ENCODE data around the gene EFCAB8.

EFCAB8 gene

GRCh38 chr20:32999603-33000250, 141.0 kb downstream of the EFCAB8 start:
- Histone ChIP-seq H3K36me3 (ENCODE audit: insufficient read depth, low read depth, low read length) (no peaks in the 10 kb centered on the region), H3K4me3 (ENCODE audit: low read length) (no peak overlapping the region), H3K27me3 (ENCODE audit: insufficient read depth, low read length) (no peaks in the 10 kb centered on the region), H3K9me3 (ENCODE audit: insufficient read depth, low read depth, low read length) (no peaks in the 10 kb centered on the region; the same call in 1 of the 2 replicates), H3K27ac (ENCODE audit: low read length) (no peak overlapping the region), H3K9ac (ENCODE audit: low read depth, low read length) (no peak overlapping the region), H3K4me1 (ENCODE audit: insufficient read depth, low read length) (no peaks in the 10 kb centered on the region)

GRCh38 chr20:33000802-33001466, 142.2 kb downstream of the EFCAB8 start:
- Histone ChIP-seq H3K9me3 (ENCODE audit: insufficient read depth, low read depth, low read length) (no peaks in the 10 kb centered on the region; the same call in none of the 2 replicates), H3K9ac (ENCODE audit: low read depth, low read length) (no peak overlapping the region)

GRCh38 chr20:33002087-33002808, 143.5 kb downstream of the EFCAB8 start:
- Histone ChIP-seq H3K4me3 (ENCODE audit: low read length) (no peak overlapping the region), H3K9ac (ENCODE audit: low read depth, low read length) (no peak overlapping the region), H3K36me3 (ENCODE audit: insufficient read depth, low read depth, low read length) (no peaks in the 10 kb centered on the region), H3K27me3 (ENCODE audit: insufficient read depth, low read length) (no peaks in the 10 kb centered on the region), H3K9me3 (ENCODE audit: insufficient read depth, low read depth, low read length) (no peaks in the 10 kb centered on the region; the same call in 1 of the 2 replicates), H3K27ac (ENCODE audit: low read length) (no peak overlapping the region), H3K4me1 (ENCODE audit: insufficient read depth, low read length) (no peaks in the 10 kb centered on the region)

More at GRCh38 chr20:33000802-33001466, 142.2 kb downstream of the EFCAB8 start:
- Histone ChIP-seq H3K27ac (ENCODE audit: low read length) (no peak overlapping the region), H3K36me3 (ENCODE audit: insufficient read depth, low read depth, low read length) (no peaks in the 10 kb centered on the region), H3K4me1 (ENCODE audit: insufficient read depth, low read length) (no peaks in the 10 kb centered on the region), H3K27me3 (ENCODE audit: insufficient read depth, low read length) (no peaks in the 10 kb centered on the region), H3K4me3 (ENCODE audit: low read length) (no peak overlapping the region)

- Histone ChIP-seq H3K27me3 (ENCODE audit: insufficient read depth, low read length) (no peaks in the 10 kb centered on the region), H3K9me3 (ENCODE audit: insufficient read depth, low read depth, low read length) (no peaks in the 10 kb centered on the region; the same call in 1 of the 2 replicates), H3K36me3 (ENCODE audit: insufficient read depth, low read depth, low read length) (no peaks in the 10 kb centered on the region), H3K4me1 (ENCODE audit: insufficient read depth, low read length) (no peaks in the 10 kb centered on the region), H3K4me3 (ENCODE audit: low read length) (no peak within 1 kb of the TSS), H3K9ac (ENCODE audit: low read depth, low read length) (no peak within 1 kb of the TSS), H3K27ac (ENCODE audit: low read length) (no peak within 1 kb of the TSS)
Measured at GRCh38 chr20:33004141-33004751, 145.5 kb downstream of the EFCAB8 start, which contains the start of gene SUN5. TSS of gene SUN5 (minus strand) at chr20:33004433. CDS start at chr20:33004340, 93 bp downstream.

- Histone ChIP-seq H3K27me3 (ENCODE audit: insufficient read depth, low read length) (no peaks in the 10 kb centered on the region), H3K36me3 (ENCODE audit: insufficient read depth, low read depth, low read length) (no peaks in the 10 kb centered on the region), H3K9me3 (ENCODE audit: insufficient read depth, low read depth, low read length) (no peaks in the 10 kb centered on the region; the same call in 1 of the 2 replicates), H3K4me1 (ENCODE audit: insufficient read depth, low read length) (no peaks in the 10 kb centered on the region), H3K27ac (ENCODE audit: low read length) (no peak overlapping the region), H3K9ac (ENCODE audit: low read depth, low read length) (no peak overlapping the region), H3K4me3 (ENCODE audit: low read length) (no peak overlapping the region)
Measured at GRCh38 chr20:33005132-33005566, 146.4 kb downstream of the EFCAB8 start.

GRCh38 chr20:33005908-33006775, 147.4 kb downstream of the EFCAB8 start:
- Histone ChIP-seq H3K27ac (ENCODE audit: low read length) (no peak overlapping the region), H3K36me3 (ENCODE audit: insufficient read depth, low read depth, low read length) (no peaks in the 10 kb centered on the region), H3K9ac (ENCODE audit: low read depth, low read length) (no peak overlapping the region), H3K9me3 (ENCODE audit: insufficient read depth, low read depth, low read length) (no peaks in the 10 kb centered on the region; the same call in 1 of the 2 replicates), H3K27me3 (ENCODE audit: insufficient read depth, low read length) (no peaks in the 10 kb centered on the region), H3K4me3 (ENCODE audit: low read length) (no peak overlapping the region), H3K4me1 (ENCODE audit: insufficient read depth, low read length) (no peaks in the 10 kb centered on the region)

GRCh38 chr20:33006776-33007375, 148.2 kb downstream of the EFCAB8 start:
- Histone ChIP-seq H3K36me3 (ENCODE audit: insufficient read depth, low read depth, low read length) (no peaks in the 10 kb centered on the region), H3K27ac (ENCODE audit: low read length) (no peak overlapping the region), H3K4me1 (ENCODE audit: insufficient read depth, low read length) (no peaks in the 10 kb centered on the region), H3K9ac (ENCODE audit: low read depth, low read length) (no peak overlapping the region), H3K9me3 (ENCODE audit: insufficient read depth, low read depth, low read length) (no peaks in the 10 kb centered on the region; the same call in 1 of the 2 replicates), H3K27me3 (ENCODE audit: insufficient read depth, low read length) (no peaks in the 10 kb centered on the region), H3K4me3 (ENCODE audit: low read length) (no peak overlapping the region)

GRCh38 chr20:33007376-33008335, 148.9 kb downstream of the EFCAB8 start, which contains the start of gene BPIFB2:
TSS of gene BPIFB2 (plus strand) at chr20:33007704. CDS start at chr20:33008575, 871 bp downstream.
- Histone ChIP-seq H3K9me3 (ENCODE audit: insufficient read depth, low read depth, low read length) (no peaks in the 10 kb centered on the region; the same call in 1 of the 2 replicates), H3K36me3 (ENCODE audit: insufficient read depth, low read depth, low read length) (no peaks in the 10 kb centered on the region), H3K27me3 (ENCODE audit: insufficient read depth, low read length) (no peaks in the 10 kb centered on the region), H3K27ac (ENCODE audit: low read length) (no peak within 1 kb of the TSS), H3K4me1 (ENCODE audit: insufficient read depth, low read length) (no peaks in the 10 kb centered on the region), H3K9ac (ENCODE audit: low read depth, low read length) (no peak within 1 kb of the TSS), H3K4me3 (ENCODE audit: low read length) (no peak within 1 kb of the TSS)

GRCh38 chr20:33008336-33009213, 149.9 kb downstream of the EFCAB8 start:
- no peaks in the 10 kb centered on the region for H3K4me1 ChIP-seq (ENCODE audit: insufficient read depth, low read length)
- H3K36me3 ChIP-seq (ENCODE audit: insufficient read depth, low read depth, low read length): no peaks in the 10 kb centered on the region
- no peaks in the 10 kb centered on the region; the same call in 1 of the 2 replicates for H3K9me3 ChIP-seq (ENCODE audit: insufficient read depth, low read depth, low read length)
- no peak overlapping the region for H3K27ac ChIP-seq (ENCODE audit: low read length)
- no peaks in the 10 kb centered on the region for H3K27me3 ChIP-seq (ENCODE audit: insufficient read depth, low read length)
- H3K4me3 ChIP-seq (ENCODE audit: low read length): no peak overlapping the region
- H3K9ac ChIP-seq (ENCODE audit: low read depth, low read length): no peak overlapping the region
